Measurements from ENCODE around the gene MARK2. TPM values are rescaled to one million over a fixed set of nuclear protein-coding genes. Genes with fewer than 3 reads are reported as not detected.

The MARK2 gene
- total and polyA plus RNA-seq, 2 of the 8 experiments (the other 6 are each of a cell fraction or from before 2014, with no cell fraction given): 19.3 to 58.5 TPM

DNA sequence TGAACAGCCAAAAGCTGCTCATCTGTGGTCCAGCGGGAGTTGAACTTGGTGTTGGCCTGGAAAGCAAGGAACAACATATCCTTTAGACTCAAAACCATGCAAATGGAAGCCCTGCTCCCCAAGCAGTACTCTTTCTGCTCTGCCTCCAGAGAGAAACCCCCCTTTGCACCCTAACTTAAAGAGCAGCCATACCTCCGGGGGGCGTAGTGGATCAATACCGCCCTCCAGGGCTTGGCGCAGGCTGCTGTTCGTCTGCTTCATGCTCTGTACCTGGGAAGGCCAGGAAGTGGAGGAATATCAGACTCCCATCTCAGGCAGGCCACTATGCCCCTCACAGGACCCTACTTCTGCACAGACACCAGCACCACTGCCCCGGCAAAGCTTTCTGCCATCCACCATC lies 73.8 kb downstream of the MARK2 start:
- Histone ChIP-seq H4K5ac (ENCODE audit: insufficient read length, low read depth, low read length) (no peak overlapping the region), H3K14ac (ENCODE audit: insufficient read length) (no peak overlapping the region), H2BK15ac (ENCODE audit: low read length) (no peak overlapping the region), H3K18ac (ENCODE audit: extremely low read depth, low read length) (no peak overlapping the region), H3K4ac (replicated peaks; ENCODE audit: insufficient read length, low read depth, low read length) (no peak overlapping the region), H3K56ac (replicated peaks; ENCODE audit: insufficient read length, low read depth, low read length) (no peak overlapping the region), H2BK120ac (replicated peaks; ENCODE audit: low read depth, low read length) (no peak overlapping the region), H2AFZ (ENCODE audit: low read length) (no peak overlapping the region), H3K9me3 (ENCODE audit: insufficient read depth in 2 of 2, low read depth in 1 of 2, low read length in 1 of 2) (no peaks in the 10 kb centered on the region), H3K79me2 (ENCODE audit: control insufficient read depth in 1 of 2, insufficient read depth in 2 of 2, low read length in 2 of 2) (peaks cover 3 to 29% of the 10 kb centered on the region in 2 experiments; a peak in 3 of 4 replicates), H3K4me3 (ENCODE audit: extremely low read depth in 1 of 4, insufficient read depth in 2 of 4, low read depth in 3 of 4, low read length in 4 of 4) (no peak overlapping the region), H3K23me2 (ENCODE audit: low read depth, low read length) (peaks cover 13% of the 10 kb centered on the region), H3K23ac (ENCODE audit: insufficient read length) (no peak overlapping the region), H3K9ac (replicated peaks in 1 of 4; ENCODE audit: extremely low read depth in 1 of 4, low read depth in 3 of 4, low read length in 3 of 4) (no peak overlapping the region), H2AK5ac (ENCODE audit: low read depth, low read length) (no peak overlapping the region), H3K36me3 (ENCODE audit: control insufficient read depth in 2 of 4, insufficient read depth in 4 of 4, low read length in 3 of 4) (peaks cover 10 to 42% (median 19%) of the 10 kb centered on the region in 4 experiments; a peak in 7 of 8 replicates), H3K79me1 (ENCODE audit: low read depth, low read length) (peaks cover 11% of the 10 kb centered on the region), H2BK5ac (ENCODE audit: low read depth, low read length) (no peak overlapping the region), H4K8ac (ENCODE audit: extremely low read depth, insufficient read depth, low read length) (no peak overlapping the region), H3K4me2 (ENCODE audit: insufficient read depth in 1 of 2, low read depth in 2 of 2, low read length in 2 of 2) (no peak overlapping the region), H4K91ac (replicated peaks; ENCODE audit: insufficient read length, low read length) (no peak overlapping the region), H4K20me1 (replicated peaks in 1 of 2; ENCODE audit: control insufficient read depth in 1 of 2, insufficient read depth in 2 of 2, low read length in 2 of 2) (peaks cover 14 to 19% of the 10 kb centered on the region in 2 experiments), H2BK20ac (ENCODE audit: low read length) (no peak overlapping the region), H3K27me3 (replicated peaks in 1 of 4; ENCODE audit: control insufficient read depth in 3 of 4, extremely low read depth in 1 of 4, insufficient read depth in 3 of 4, low read length in 3 of 4) (no peaks in the 10 kb centered on the region), H3K4me1 (replicated peaks in 1 of 4; ENCODE audit: control insufficient read depth in 3 of 4, insufficient read depth in 4 of 4, low read length in 3 of 4) (peaks cover 6 to 45% (median 34%) of the 10 kb centered on the region in 4 experiments), H3K27ac (ENCODE audit: low read depth, low read length) (no peak overlapping the region), H2BK12ac (ENCODE audit: low read depth, low read length) (no peak overlapping the region)
- ChIA-PET POLR2A (ENCODE audit: partially characterized antibody) (interaction anchor here (0.6 to 10.7 kb wide), 13 partner anchors 11 to 381 kb away, joined by 3 to 173 read pairs (median 3); partner anchors contain the start of genes MARK2 and NAA40), CTCF (ENCODE audit: partially characterized antibody) (interaction anchor here (0.6 to 4.5 kb wide), 8 partner anchors 10 to 1351 kb away, joined by 3 to 39 read pairs (median 4); no protein-coding TSS in a partner anchor)
- no peak for DNase-seq (ENCODE audit: low read depth in 1 of 2, low spot score in 2 of 2)
- WGBS, 2 experiments (ENCODE audit: extremely low coverage in 1 of 2, insufficient coverage in 1 of 2, insufficient read length in 1 of 2, insufficient replicate concordance in 2 of 2, low coverage in 1 of 2, low lambda C conversion rate in 2 of 2, missing lambda C conversion rate in 1 of 2): 88% methylated on average over 7 of the region's 7 CpGs; no CpG with 5 or more reads in 1 of the 2 experiments
- FAIRE-seq: no peak
- TF ChIP-seq, protein P1, sequence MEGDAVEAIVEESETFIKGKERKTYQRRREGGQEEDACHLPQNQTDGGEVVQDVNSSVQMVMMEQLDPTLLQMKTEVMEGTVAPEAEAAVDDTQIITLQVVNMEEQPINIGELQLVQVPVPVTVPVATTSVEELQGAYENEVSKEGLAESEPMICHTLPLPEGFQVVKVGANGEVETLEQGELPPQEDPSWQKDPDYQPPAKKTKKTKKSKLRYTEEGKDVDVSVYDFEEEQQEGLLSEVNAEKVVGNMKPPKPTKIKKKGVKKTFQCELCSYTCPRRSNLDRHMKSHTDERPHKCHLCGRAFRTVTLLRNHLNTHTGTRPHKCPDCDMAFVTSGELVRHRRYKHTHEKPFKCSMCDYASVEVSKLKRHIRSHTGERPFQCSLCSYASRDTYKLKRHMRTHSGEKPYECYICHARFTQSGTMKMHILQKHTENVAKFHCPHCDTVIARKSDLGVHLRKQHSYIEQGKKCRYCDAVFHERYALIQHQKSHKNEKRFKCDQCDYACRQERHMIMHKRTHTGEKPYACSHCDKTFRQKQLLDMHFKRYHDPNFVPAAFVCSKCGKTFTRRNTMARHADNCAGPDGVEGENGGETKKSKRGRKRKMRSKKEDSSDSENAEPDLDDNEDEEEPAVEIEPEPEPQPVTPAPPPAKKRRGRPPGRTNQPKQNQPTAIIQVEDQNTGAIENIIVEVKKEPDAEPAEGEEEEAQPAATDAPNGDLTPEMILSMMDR (IDR thresholded peaks at IDR 0.05; ENCODE audit: control extremely low read depth in 1 of 3, insufficient read depth in 1 of 3, low read depth in 1 of 3, low read length in 3 of 3): peak in 2 of 3 experiments; percentile 23 to 29; a peak in 2 of 4 replicates
- no peak for TF ChIP-seq RXRA (IDR thresholded peaks at IDR 0.05; ENCODE audit: insufficient read depth, low read depth, low read length)
- TF ChIP-seq CEBPB (IDR thresholded peaks at IDR 0.05; ENCODE audit: low read depth, low read length): no peak
- no peak for TF ChIP-seq SAP30 (IDR thresholded peaks at IDR 0.05; ENCODE audit: insufficient read depth, insufficient replicate concordance, low read length)
- peak; percentile 49; the same call in 1 of the 2 replicates for TF ChIP-seq POLR2AphosphoS5 (IDR thresholded peaks at IDR 0.05; ENCODE audit: low read depth, low read length)
- TF ChIP-seq RAD21 (IDR thresholded peaks at IDR 0.05 in 1 of 2, conservative IDR thresholded peaks at IDR 0.05 in 1 of 2; ENCODE audit: low read depth in 2 of 2, low read length in 2 of 2): peak; percentile 12 to 47; a peak in 3 of 4 replicates
